Esophagus muscularis mucosa (tissue), 4 donors: ENCODE results near the gene C19orf33. TPM values are rescaled to one million over a fixed set of nuclear protein-coding genes. Genes with fewer than 3 reads are reported as not detected.

Experiments used
- DNase-seq: peaks from one replicate; pipeline ENCODE4 v3.0.0-alpha.2; 2017; ENCODE audit errors: extremely low spot score
- H3K27ac ChIP-seq, 4 donors: fragments of 200-600 bp; sonication (generic); replicated peaks in 1 of 4; 1 replicate in 3 of 4; 2 replicates in 1 of 4; pipeline ENCODE4 v1.5.1; 2016 to 2019; ENCODE audit warnings: mild to moderate bottlenecking in 1 of 4
- H3K27me3 ChIP-seq, 4 donors: fragments of 200-600 bp; sonication (generic); one replicate each; pipeline versions ENCODE4 v1.5.1 to v1.6.0; 2016 to 2019
- H3K36me3 ChIP-seq, 4 donors: fragments of 200-600 bp; sonication (generic); one replicate each; pipeline ENCODE4 v1.5.1; 2016 to 2019
- H3K4me1 ChIP-seq, 4 donors: fragments of 200-600 bp; sonication (generic); one replicate each; pipeline ENCODE4 v1.5.1; 2016 to 2019
- H3K4me3 ChIP-seq, 4 donors: fragments of 200-600 bp; sonication (generic); 1 replicate in 2 of 4; 2 replicates in 2 of 4; pipeline ENCODE4 v1.5.1; 2016 to 2019; ENCODE audit warnings: mild to moderate bottlenecking in 4 of 4, moderate library complexity in 1 of 4
- H3K9me3 ChIP-seq, 4 donors: fragments of 200-600 bp; sonication (generic); 1 replicate in 3 of 4; 2 replicates in 1 of 4; pipeline ENCODE4 v1.5.1; 2016 to 2019
- EP300 ChIP-seq: sonication (generic); formaldehyde crosslinking; IDR thresholded peaks from one replicate; pipeline ENCODE4 v1.6.1; 2017; ENCODE audit warnings: antibody characterized with exemption
- POLR2A ChIP-seq: fragments of 450-650 bp; IDR thresholded peaks from one replicate; pipeline ENCODE4 v1.6.1; 2017; ENCODE audit warnings: antibody characterized with exemption, moderate library complexity, mild to moderate bottlenecking, low read depth
- POLR2AphosphoS5 ChIP-seq, 2 donors: sonication (generic); formaldehyde crosslinking; IDR thresholded peaks; one replicate each; pipeline ENCODE4 v1.6.1; 2017; ENCODE audit warnings: antibody characterized with exemption in 2 of 2
- WGBS: methylation state at CpG from one replicate; pipeline ENCODE4 v1.1.5; 2018; 5-methylcytosine and 5-hydroxymethylcytosine counted together
- intact Hi-C: fragments of 100-400 bp; cut with DNase I; formaldehyde crosslinking; loops from one replicate; pipeline ENCODE4 v1.15.1; 2023
- total RNA-seq, 4 donors: library from RNA; depleted of rRNA; stranded (reverse); fragments of >200 nt; gene quantifications; one replicate each; pipeline versions ENCODE4 v1.1.0 to v1.2.1, GENCODE V29; 2016
- TF ChIP-seq, protein P1 (sequence below), 3 experiments: fragments of 200-600 bp in 2 of 3; fragments of 450-650 bp in 1 of 3; sonication (generic) in 2 of 3; IDR thresholded peaks; one replicate each; pipeline ENCODE4 v1.5.1; 2017 to 2019; ENCODE audit warnings: antibody characterized with exemption in 3 of 3, mild to moderate bottlenecking in 2 of 3, moderate library complexity in 1 of 3

The C19orf33 gene
- total RNA-seq, 4 donors from 2014 or later: 7.8 to 8.6 (median 8.1) TPM

DNA sequence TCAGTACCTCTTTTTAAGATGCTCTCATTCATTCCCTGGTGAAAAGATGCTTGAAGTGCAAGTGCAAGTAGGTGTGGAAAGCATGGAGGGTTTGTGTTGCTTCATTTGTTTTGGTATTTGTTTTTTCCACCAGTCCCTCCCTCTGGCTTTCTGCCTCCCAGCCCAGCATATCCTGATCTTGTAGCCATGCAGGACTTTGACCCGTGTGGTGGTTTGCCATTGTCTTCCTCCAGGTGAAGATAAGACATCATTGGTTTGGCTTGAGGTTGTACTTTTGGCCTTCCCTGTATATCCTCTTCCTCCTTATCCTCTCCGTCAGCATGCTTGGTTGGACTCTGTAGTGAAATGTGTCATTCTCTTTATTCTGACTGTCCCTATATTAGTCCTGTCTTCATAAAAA lies 30.6 kb upstream of the C19orf33 start:
- Histone ChIP-seq H3K27me3 (no peaks in the 10 kb centered on the region), H3K4me1 (peaks cover 19 to 25% (median 21%) of the 10 kb centered on the region in 4 donors), H3K4me3 (no peak overlapping the region), H3K36me3 (no peaks in the 10 kb centered on the region), H3K9me3 (no peaks in the 10 kb centered on the region), H3K27ac (no peak overlapping the region)
- WGBS: 84% methylated on average over 2 of the region's 2 CpGs
- DNase-seq: no peak
- no peak for TF ChIP-seq POLR2A
- TF ChIP-seq EP300: no peak
- no peak for TF ChIP-seq POLR2AphosphoS5 (IDR thresholded peaks at IDR 0.05)
- TF ChIP-seq, protein P1, sequence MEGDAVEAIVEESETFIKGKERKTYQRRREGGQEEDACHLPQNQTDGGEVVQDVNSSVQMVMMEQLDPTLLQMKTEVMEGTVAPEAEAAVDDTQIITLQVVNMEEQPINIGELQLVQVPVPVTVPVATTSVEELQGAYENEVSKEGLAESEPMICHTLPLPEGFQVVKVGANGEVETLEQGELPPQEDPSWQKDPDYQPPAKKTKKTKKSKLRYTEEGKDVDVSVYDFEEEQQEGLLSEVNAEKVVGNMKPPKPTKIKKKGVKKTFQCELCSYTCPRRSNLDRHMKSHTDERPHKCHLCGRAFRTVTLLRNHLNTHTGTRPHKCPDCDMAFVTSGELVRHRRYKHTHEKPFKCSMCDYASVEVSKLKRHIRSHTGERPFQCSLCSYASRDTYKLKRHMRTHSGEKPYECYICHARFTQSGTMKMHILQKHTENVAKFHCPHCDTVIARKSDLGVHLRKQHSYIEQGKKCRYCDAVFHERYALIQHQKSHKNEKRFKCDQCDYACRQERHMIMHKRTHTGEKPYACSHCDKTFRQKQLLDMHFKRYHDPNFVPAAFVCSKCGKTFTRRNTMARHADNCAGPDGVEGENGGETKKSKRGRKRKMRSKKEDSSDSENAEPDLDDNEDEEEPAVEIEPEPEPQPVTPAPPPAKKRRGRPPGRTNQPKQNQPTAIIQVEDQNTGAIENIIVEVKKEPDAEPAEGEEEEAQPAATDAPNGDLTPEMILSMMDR (IDR thresholded peaks at IDR 0.05): no peak
- intact Hi-C loops: no loop called here

- H3K4me1 ChIP-seq: peaks cover 23 to 37% (median 26%) of the 10 kb centered on the region in 4 donors
- H3K27me3 ChIP-seq: no peaks in the 10 kb centered on the region
- H3K4me3 ChIP-seq: no peak overlapping the region
- H3K27ac ChIP-seq: no peak overlapping the region
- H3K36me3 ChIP-seq: no peaks in the 10 kb centered on the region
- DNase-seq: no peak
- intact Hi-C loops: no loop called here
- TF ChIP-seq, protein P1 (IDR thresholded peaks at IDR 0.05): no peak
- peak; percentile 20 to 34 for TF ChIP-seq POLR2AphosphoS5 (IDR thresholded peaks at IDR 0.05)
- TF ChIP-seq POLR2A: no peak
- no peaks in the 10 kb centered on the region for H3K9me3 ChIP-seq
- WGBS: 59% methylated on average over 8 of the region's 9 CpGs
Observed at GRCh38 chr19:38274739-38275138, 29.3 kb upstream of the C19orf33 start.

GRCh38 chr19:38276942-38277517 lies 27.0 kb upstream of the C19orf33 start:
- Histone ChIP-seq H3K27me3 (no peaks in the 10 kb centered on the region), H3K36me3 (no peaks in the 10 kb centered on the region), H3K4me3 (no peak overlapping the region), H3K4me1 (peaks cover 23 to 43% (median 26%) of the 10 kb centered on the region in 4 donors), H3K9me3 (no peaks in the 10 kb centered on the region), H3K27ac (peak overlapping the region; percentile 44 to 61 (median 54))
- 97% methylated on average over 7 of the region's 7 CpGs for WGBS
- intact Hi-C loops: no loop called here
- TF ChIP-seq EP300 (no peak), POLR2A (no peak), POLR2AphosphoS5 (IDR thresholded peaks at IDR 0.05) (no peak)
- TF ChIP-seq, protein P1 (IDR thresholded peaks at IDR 0.05): no peak
- DNase-seq: no peak

DNA sequence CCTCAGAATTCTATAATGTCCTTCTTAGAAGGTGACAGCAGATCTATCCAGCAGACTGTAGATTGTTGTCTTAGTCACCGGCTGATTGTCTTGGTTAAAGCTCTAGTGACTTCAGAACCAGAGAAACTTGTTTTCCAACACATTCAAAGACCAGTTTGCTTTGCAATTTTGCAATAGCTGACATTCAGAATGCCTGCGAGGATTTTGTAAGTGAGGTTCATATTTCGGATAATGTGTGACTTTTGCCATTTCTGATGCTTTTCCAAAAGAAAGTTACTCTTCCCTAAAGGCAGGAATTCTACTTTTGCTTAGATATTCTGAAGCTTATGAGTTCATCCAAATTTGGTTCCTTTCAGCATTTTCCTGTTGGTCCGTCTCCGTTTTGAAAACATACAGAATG lies 26.5 kb upstream of the C19orf33 start:
- H3K27ac ChIP-seq: peak overlapping the region; percentile 44 to 61 (median 54)
- peaks cover 23 to 43% (median 26%) of the 10 kb centered on the region in 4 donors for H3K4me1 ChIP-seq
- intact Hi-C loops: no loop called here

DNA sequence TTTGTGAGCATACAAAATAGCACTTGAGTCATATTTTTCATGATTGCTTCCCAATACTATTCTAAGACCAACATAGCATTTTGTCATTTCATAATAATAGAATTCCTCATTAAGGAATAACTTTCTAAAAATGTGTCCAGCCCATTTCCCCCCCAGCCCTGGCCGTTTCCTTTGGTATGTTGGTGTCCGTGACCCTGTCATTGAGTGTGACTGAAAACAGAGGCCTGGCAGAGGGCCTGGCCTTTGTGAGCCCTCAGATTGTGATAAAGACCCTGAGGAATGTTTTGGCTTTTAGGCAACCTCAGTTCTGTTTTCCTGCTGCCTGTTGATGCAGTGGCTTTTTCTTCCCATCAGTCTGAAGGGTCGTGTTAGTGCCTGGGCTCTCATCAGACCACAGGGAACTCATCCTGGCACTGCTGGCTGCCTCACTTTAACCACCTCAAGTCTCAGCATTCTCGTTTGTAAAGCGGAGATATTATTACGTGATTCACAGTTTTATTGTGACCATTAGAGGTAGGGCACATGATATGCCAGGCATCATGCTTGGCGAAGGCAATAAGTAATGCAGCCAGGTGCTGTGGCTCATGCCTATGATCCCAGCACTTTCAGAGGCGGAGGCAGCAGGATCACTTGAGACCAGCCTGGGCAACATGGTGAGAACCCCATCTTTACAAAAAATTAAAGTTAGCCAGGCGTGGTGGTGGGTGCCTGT lies 25.9 kb upstream of the C19orf33 start:
- WGBS: 54% methylated on average over 9 of the region's 9 CpGs
- DNase-seq: no peak
- TF ChIP-seq POLR2A: no peak
- peak; percentile 30 to 65 for TF ChIP-seq POLR2AphosphoS5 (IDR thresholded peaks at IDR 0.05)
- no peak for TF ChIP-seq EP300

More for the DNA sequence above, 26.5 kb upstream of the C19orf33 start:
- no peak for DNase-seq
- Histone ChIP-seq H3K4me3 (no peak overlapping the region), H3K27me3 (no peaks in the 10 kb centered on the region), H3K36me3 (no peaks in the 10 kb centered on the region), H3K9me3 (no peaks in the 10 kb centered on the region)
- no peak for TF ChIP-seq POLR2AphosphoS5 (IDR thresholded peaks at IDR 0.05)
- no peak for TF ChIP-seq POLR2A
- 65% methylated on average over 5 of the region's 5 CpGs for WGBS

More for the DNA sequence above, 25.9 kb upstream of the C19orf33 start:
- no peaks in the 10 kb centered on the region for H3K36me3 ChIP-seq
- peak overlapping the region; percentile 44 to 61 (median 54) for H3K27ac ChIP-seq
- peaks cover 23 to 43% (median 26%) of the 10 kb centered on the region in 4 donors for H3K4me1 ChIP-seq
- H3K4me3 ChIP-seq: no peak overlapping the region
- H3K27me3 ChIP-seq: no peaks in the 10 kb centered on the region
- intact Hi-C loops: no loop called here
- no peaks in the 10 kb centered on the region for H3K9me3 ChIP-seq
